ENCODE data around the gene CCSER1.

GRCh38 chr4:90419124-90419711, 292.0 kb downstream of the CCSER1 start:
- TF ChIP-seq CTCF (IDR thresholded peaks at IDR 0.05; ENCODE audit: low read depth, low read length, poor library complexity, severe bottlenecking) (peak; percentile 50), EZH2phosphoT487 (IDR thresholded peaks at IDR 0.05; ENCODE audit: borderline replicate concordance, low read length) (no peak)
